Measurements from ENCODE around the gene NDEL1.
A peak's percentile ranks its signal among the peaks of the same experiment; 100 is the strongest.

Gene NDEL1

GRCh38 chr17:8435245-8436168 lies at the start of gene NDEL1:
NDEL1 (plus strand) TSS chr17:8435884; CDS start chr17:8444272, 8,388 bp downstream.
- peak; percentile 100 for DNase-seq
- peaks cover 9% of the 10 kb centered on the region for H3K36me3 Mint-ChIP-seq (ENCODE audit: low read depth)
- no peak for TF ChIP-seq CTCF (IDR thresholded peaks at IDR 0.05)

GRCh38 chr17:8386841-8387240 lies 48.8 kb upstream of the NDEL1 start:
- Mint-ChIP-seq H3K4me3 (peak overlapping the region; percentile 24), H3K36me3 (ENCODE audit: low read depth) (peaks cover 12% of the 10 kb centered on the region), H3K27me3 (ENCODE audit: low read depth, poor library complexity) (peaks cover 2% of the 10 kb centered on the region), H3K4me1 (peaks cover 37% of the 10 kb centered on the region), H3K9me3 (no peaks in the 10 kb centered on the region), H3K27ac (no peak overlapping the region)
- no peak for DNase-seq
- no peak for TF ChIP-seq CTCF (IDR thresholded peaks at IDR 0.05)

More at GRCh38 chr17:8435245-8436168, at the start of gene NDEL1:
- Mint-ChIP-seq H3K27ac (peak within 1 kb of the TSS; percentile 99), H3K9me3 (no peaks in the 10 kb centered on the region), H3K27me3 (ENCODE audit: low read depth, poor library complexity) (peaks cover 11% of the 10 kb centered on the region), H3K4me3 (peak within 1 kb of the TSS; percentile 95), H3K4me1 (peaks cover 22% of the 10 kb centered on the region)

- no peak for DNase-seq
- Mint-ChIP-seq H3K36me3 (ENCODE audit: low read depth) (peaks cover under 1% of the 10 kb centered on the region), H3K4me3 (no peak overlapping the region), H3K4me1 (peaks cover 24% of the 10 kb centered on the region), H3K9me3 (no peaks in the 10 kb centered on the region), H3K27me3 (ENCODE audit: low read depth, poor library complexity) (peaks cover 2% of the 10 kb centered on the region), H3K27ac (no peak overlapping the region)
- TF ChIP-seq CTCF (IDR thresholded peaks at IDR 0.05): no peak
These were observed 47.6 kb upstream of the NDEL1 start for GRCh38 chr17:8387914-8388651.

- H3K36me3 Mint-ChIP-seq (ENCODE audit: low read depth): no peaks in the 10 kb centered on the region
- H3K27ac Mint-ChIP-seq: no peak overlapping the region
- H3K4me1 Mint-ChIP-seq: peaks cover 2% of the 10 kb centered on the region
- no peak for TF ChIP-seq CTCF (IDR thresholded peaks at IDR 0.05)
- H3K4me3 Mint-ChIP-seq: no peak overlapping the region
- no peak for DNase-seq
- H3K9me3 Mint-ChIP-seq: no peaks in the 10 kb centered on the region
- peaks cover 28% of the 10 kb centered on the region for H3K27me3 Mint-ChIP-seq (ENCODE audit: low read depth, poor library complexity)
These were observed 44.0 kb upstream of the NDEL1 start for GRCh38 chr17:8391711-8392110.

GRCh38 chr17:8392274-8392673 lies 43.4 kb upstream of the NDEL1 start:
- H3K9me3 Mint-ChIP-seq: no peaks in the 10 kb centered on the region
- no peak overlapping the region for H3K4me3 Mint-ChIP-seq
- DNase-seq: no peak
- no peaks in the 10 kb centered on the region for H3K36me3 Mint-ChIP-seq (ENCODE audit: low read depth)
- no peaks in the 10 kb centered on the region for H3K4me1 Mint-ChIP-seq
- no peak overlapping the region for H3K27ac Mint-ChIP-seq
- H3K27me3 Mint-ChIP-seq (ENCODE audit: low read depth, poor library complexity): peaks cover 34% of the 10 kb centered on the region
- no peak for TF ChIP-seq CTCF (IDR thresholded peaks at IDR 0.05)
